ENCODE results near the gene HOXC4. TPM values are rescaled to one million over a fixed set of nuclear protein-coding genes. Genes with fewer than 3 reads are reported as not detected.
A peak's percentile ranks its signal among the peaks of the same experiment; 100 is the strongest.
"Not testable (repeated sequence)": the region's sequence is repeated elsewhere in the genome, so short reads cannot be mapped to it uniquely, and the experiment has no call there.

Gene HOXC4
- total RNA-seq, 4 donors from 2014 or later: 0.83 to 3.6 (median 2.5) TPM

- Histone ChIP-seq H3K9me3 (no peaks in the 10 kb centered on the region), H3K27ac (replicated peaks in 1 of 4) (no peak overlapping the region), H3K4me1 (peaks cover 0 to 36% (median 31%) of the 10 kb centered on the region in 4 donors), H3K36me3 (no peaks in the 10 kb centered on the region), H3K27me3 (no peaks in the 10 kb centered on the region), H3K4me3 (no peak overlapping the region)
- no peak for DNase-seq (ENCODE audit: extremely low spot score)
- TF ChIP-seq EP300 (IDR thresholded peaks at IDR 0.05): no peak
- no peak for TF ChIP-seq POLR2AphosphoS5 (IDR thresholded peaks at IDR 0.05)
- TF ChIP-seq CTCF (IDR thresholded peaks at IDR 0.05): no peak
- no peak for TF ChIP-seq POLR2A (IDR thresholded peaks at IDR 0.05; ENCODE audit: low read depth)
- intact Hi-C loops (cut with DNase I): no loop called here
- 79% methylated on average over 1 of the region's 1 CpG for whole genome bisulfite sequencing
Observed at GRCh38 chr12:54071942-54072341, 18.3 kb downstream of the HOXC4 start.

GRCh38 chr12:54074308-54074707, 20.7 kb downstream of the HOXC4 start:
- WGBS: 85% methylated on average over 6 of the region's 6 CpGs
- H3K27me3 ChIP-seq: no peaks in the 10 kb centered on the region

GRCh38 chr12:54075409-54075808, 21.8 kb downstream of the HOXC4 start:
- intact Hi-C loops (cut with DNase I): no loop called here
- Histone ChIP-seq H3K4me3 (no peak overlapping the region), H3K27me3 (no peaks in the 10 kb centered on the region), H3K27ac (replicated peaks in 1 of 4) (peak overlapping the region in 3 of 4 donors; percentile 95 to 96 (median 95)), H3K36me3 (no peaks in the 10 kb centered on the region), H3K4me1 (peaks cover 0 to 39% (median 31%) of the 10 kb centered on the region in 4 donors), H3K9me3 (no peaks in the 10 kb centered on the region)
- TF ChIP-seq POLR2A (IDR thresholded peaks at IDR 0.05; ENCODE audit: low read depth) (no peak), EP300 (IDR thresholded peaks at IDR 0.05) (no peak), CTCF (IDR thresholded peaks at IDR 0.05) (no peak), POLR2AphosphoS5 (IDR thresholded peaks at IDR 0.05) (no peak)
- DNase-seq (ENCODE audit: extremely low spot score): no peak
- whole genome bisulfite sequencing: 60% methylated on average over 5 of the region's 6 CpGs

More at GRCh38 chr12:54074308-54074707, 20.7 kb downstream of the HOXC4 start:
- H3K4me1 ChIP-seq: peaks cover 0 to 35% (median 30%) of the 10 kb centered on the region in 4 donors
- H3K4me3 ChIP-seq: no peak overlapping the region
- TF ChIP-seq EP300 (IDR thresholded peaks at IDR 0.05): no peak
- TF ChIP-seq CTCF (IDR thresholded peaks at IDR 0.05): no peak
- no peak for TF ChIP-seq POLR2AphosphoS5 (IDR thresholded peaks at IDR 0.05)
- TF ChIP-seq POLR2A (IDR thresholded peaks at IDR 0.05; ENCODE audit: low read depth): no peak
- intact Hi-C loops (cut with DNase I): no loop called here
- H3K9me3 ChIP-seq: no peaks in the 10 kb centered on the region
- H3K36me3 ChIP-seq: no peaks in the 10 kb centered on the region
- H3K27ac ChIP-seq (replicated peaks in 1 of 4): no peak overlapping the region
- DNase-seq (ENCODE audit: extremely low spot score): no peak

- no peak overlapping the region for H3K4me3 ChIP-seq
- H3K27me3 ChIP-seq: no peaks in the 10 kb centered on the region
- no peak for TF ChIP-seq POLR2A (IDR thresholded peaks at IDR 0.05; ENCODE audit: low read depth)
- no peak for TF ChIP-seq EP300 (IDR thresholded peaks at IDR 0.05)
- TF ChIP-seq CTCF (IDR thresholded peaks at IDR 0.05): no peak
- TF ChIP-seq POLR2AphosphoS5 (IDR thresholded peaks at IDR 0.05): no peak
- peaks cover 0 to 39% (median 31%) of the 10 kb centered on the region in 4 donors for H3K4me1 ChIP-seq
- peak overlapping the region in 3 of 4 donors; percentile 95 to 96 (median 95) for H3K27ac ChIP-seq (replicated peaks in 1 of 4)
- H3K36me3 ChIP-seq: no peaks in the 10 kb centered on the region
- intact Hi-C loops (cut with DNase I): no loop called here
- DNase-seq (ENCODE audit: extremely low spot score): no peak
- no peaks in the 10 kb centered on the region for H3K9me3 ChIP-seq
Observed at GRCh38 chr12:54075974-54076373, 22.3 kb downstream of the HOXC4 start.

- WGBS: 30% methylated on average over 10 of the region's 10 CpGs
- DNase-seq (ENCODE audit: extremely low spot score); H3K9me3 ChIP-seq; H3K27me3 ChIP-seq; intact Hi-C loops (cut with DNase I); H3K36me3 ChIP-seq: not testable (repeated sequence)
- H3K4me1 ChIP-seq: peaks cover 0 to 50% (median 34%) of the 10 kb centered on the region in 4 donors
- peak overlapping the region; percentile 48 to 56 (median 52) for H3K4me3 ChIP-seq
- peak overlapping the region; percentile 92 to 96 (median 95) for H3K27ac ChIP-seq (replicated peaks in 1 of 4)
Observed at GRCh38 chr12:54077843-54078242, 24.2 kb downstream of the HOXC4 start.

- H3K27ac ChIP-seq (replicated peaks in 1 of 4): peak overlapping the region; percentile 92 to 96 (median 95)
Observed at GRCh38 chr12:54079115-54079514, 25.5 kb downstream of the HOXC4 start.

GRCh38 chr12:54080008-54080924, 26.6 kb downstream of the HOXC4 start:
- H3K36me3 ChIP-seq; DNase-seq (ENCODE audit: extremely low spot score); intact Hi-C loops (cut with DNase I); H3K9me3 ChIP-seq; H3K27me3 ChIP-seq: not testable (repeated sequence)
- peak overlapping the region; percentile 48 to 61 (median 54) for H3K4me3 ChIP-seq
- H3K4me1 ChIP-seq: peaks cover 0 to 64% (median 44%) of the 10 kb centered on the region in 4 donors
- peak overlapping the region; percentile 92 to 96 (median 95) for H3K27ac ChIP-seq (replicated peaks in 1 of 4)
- WGBS: 48% methylated on average over 19 of the region's 19 CpGs

More at GRCh38 chr12:54079115-54079514, 25.5 kb downstream of the HOXC4 start:
- 60% methylated on average over 9 of the region's 9 CpGs for WGBS
- H3K9me3 ChIP-seq; H3K36me3 ChIP-seq; H3K27me3 ChIP-seq; intact Hi-C loops (cut with DNase I); DNase-seq (ENCODE audit: extremely low spot score): not testable (repeated sequence)
- Histone ChIP-seq H3K4me3 (peak overlapping the region; percentile 48 to 61 (median 54)), H3K4me1 (peaks cover 0 to 63% (median 43%) of the 10 kb centered on the region in 4 donors)
